H9 (cell line): ENCODE measurements around the gene EXOC6. TPM values are rescaled to one million over a fixed set of nuclear protein-coding genes. Genes with fewer than 3 reads are reported as not detected.
A peak's percentile ranks its signal among the peaks of the same experiment; 100 is the strongest.

ENCODE experiments used
- DNase-seq: peaks from one replicate; pipeline ENCODE4 v3.0.0-alpha.2; 2017
- H2AFZ ChIP-seq: one replicate; pipeline ENCODE4 v1.6.1; 2013; ENCODE audit warnings: mild to moderate bottlenecking, low read length, control low read depth, moderate library complexity
- H2AK5ac ChIP-seq: 2 replicates; pipeline ENCODE4 v1.6.1; 2013; ENCODE audit warnings: low read length, control low read depth, mixed read lengths; ENCODE audit not compliant: insufficient read length
- H2BK120ac ChIP-seq: one replicate; pipeline ENCODE4 v1.6.1; 2013; ENCODE audit warnings: low read depth, mild to moderate bottlenecking, low read length, control low read depth, inconsistent platforms; ENCODE audit not compliant: poor library complexity, severe bottlenecking
- H2BK12ac ChIP-seq: 2 replicates; pipeline ENCODE4 v1.6.1; 2013; ENCODE audit warnings: low read length, control low read depth, mixed read lengths, low read depth; ENCODE audit not compliant: insufficient read length
- H2BK15ac ChIP-seq: 2 replicates; pipeline ENCODE4 v1.6.1; 2013; ENCODE audit warnings: low read depth, low read length, control low read depth
- H2BK20ac ChIP-seq: one replicate; pipeline ENCODE4 v1.6.1; 2013; ENCODE audit warnings: low read depth, mild to moderate bottlenecking, low read length, control low read depth, inconsistent platforms; ENCODE audit not compliant: poor library complexity, severe bottlenecking
- H2BK5ac ChIP-seq: 2 replicates; pipeline ENCODE4 v1.6.1; 2013; ENCODE audit warnings: low read length, control low read depth, mixed read lengths; ENCODE audit not compliant: insufficient read length
- H3K14ac ChIP-seq: 2 replicates; pipeline ENCODE4 v1.6.1; 2013; ENCODE audit warnings: low read length, control low read depth; ENCODE audit not compliant: insufficient read depth
- H3K18ac ChIP-seq: 2 replicates; pipeline ENCODE4 v1.6.1; 2013; ENCODE audit warnings: low read depth, mild to moderate bottlenecking, mixed read lengths, low read length, control low read depth; ENCODE audit not compliant: insufficient read length
- H3K23ac ChIP-seq: 2 replicates; pipeline ENCODE4 v1.6.1; 2013; ENCODE audit warnings: low read length, control low read depth, mixed read lengths, low read depth; ENCODE audit not compliant: insufficient read length
- H3K23me2 ChIP-seq: 2 replicates; pipeline ENCODE4 v1.6.1; 2013; ENCODE audit warnings: low read depth, mild to moderate bottlenecking, mixed read lengths, low read length, control low read depth; ENCODE audit not compliant: insufficient read length, poor library complexity, severe bottlenecking
- H3K27ac ChIP-seq: 2 replicates; pipeline ENCODE4 v1.5.1; 2013; ENCODE audit warnings: low read length, control low read depth, mixed read lengths, low read depth; ENCODE audit not compliant: insufficient read length
- H3K27me3 ChIP-seq: 2 replicates; pipeline ENCODE4 v1.6.1; 2013; ENCODE audit warnings: low read length, control low read depth, inconsistent platforms; ENCODE audit not compliant: insufficient read depth
- H3K4ac ChIP-seq: 2 replicates; pipeline ENCODE4 v1.6.1; 2013; ENCODE audit warnings: low read depth, mild to moderate bottlenecking, control low read depth, inconsistent platforms, low read length, moderate library complexity
- H3K4me1 ChIP-seq: 2 replicates; pipeline ENCODE4 v1.6.1; 2013; ENCODE audit warnings: low read length, control low read depth, inconsistent platforms; ENCODE audit not compliant: insufficient read depth
- H3K4me2 ChIP-seq: 2 replicates; pipeline ENCODE4 v1.6.1; 2013; ENCODE audit warnings: low read length, control low read depth, mixed read lengths; ENCODE audit not compliant: insufficient read length, insufficient read depth
- H3K56ac ChIP-seq: 2 replicates; pipeline ENCODE4 v1.6.1; 2013; ENCODE audit warnings: low read depth, mild to moderate bottlenecking, mixed read lengths, low read length, control low read depth; ENCODE audit not compliant: insufficient read length
- H3K79me1 ChIP-seq: 2 replicates; pipeline ENCODE4 v1.6.1; 2013; ENCODE audit warnings: low read depth, mild to moderate bottlenecking, moderate library complexity, low read length, control low read depth, inconsistent platforms; ENCODE audit not compliant: insufficient read depth, poor library complexity, severe bottlenecking
- H3K79me2 ChIP-seq: 2 replicates; pipeline ENCODE4 v1.6.1; 2013; ENCODE audit warnings: low read length, control low read depth, inconsistent platforms; ENCODE audit not compliant: insufficient read depth
- H3K9ac ChIP-seq: 2 replicates; pipeline ENCODE4 v1.6.1; 2013; ENCODE audit warnings: low read length, control low read depth, mixed read lengths; ENCODE audit not compliant: insufficient read length; ENCODE audit errors: extremely low read depth
- H3K9me3 ChIP-seq: one replicate; pipeline ENCODE4 v1.6.1; 2013; ENCODE audit warnings: low read depth, low read length, inconsistent platforms; ENCODE audit not compliant: control insufficient read depth
- H3T11ph ChIP-seq: one replicate; pipeline ENCODE4 v1.6.1; 2013; ENCODE audit warnings: mild to moderate bottlenecking, low read length, control low read depth, inconsistent platforms
- H4K20me1 ChIP-seq: one replicate; pipeline ENCODE4 v1.6.1; 2013; ENCODE audit not compliant: control insufficient read depth, insufficient read length, insufficient read depth
- H4K5ac ChIP-seq: 2 replicates; pipeline ENCODE4 v1.6.1; 2013; ENCODE audit warnings: low read depth, mild to moderate bottlenecking, mixed read lengths, low read length, control low read depth; ENCODE audit not compliant: insufficient read length
- H4K8ac ChIP-seq: replicated peaks from 2 replicates; pipeline ENCODE4 v1.6.1; 2013; ENCODE audit warnings: low read length, control low read depth, mixed read lengths, low read depth; ENCODE audit not compliant: insufficient read length
- H4K91ac ChIP-seq: 2 replicates; pipeline ENCODE4 v1.6.1; 2013; ENCODE audit warnings: low read depth, mild to moderate bottlenecking, moderate library complexity, mixed read lengths, low read length, control low read depth; ENCODE audit not compliant: insufficient read length
- H3K27ac Mint-ChIP-seq, 3 experiments: 2 replicates in 2 of 3; 3 replicates in 1 of 3; pipeline ENCODE4 v1.8.0; 2020 to 2021; ENCODE audit warnings: mixed read lengths in 3 of 3, mild to moderate bottlenecking in 1 of 3, moderate library complexity in 1 of 3
- H3K27me3 Mint-ChIP-seq: 2 replicates; pipeline ENCODE4 v1.8.0; 2021; ENCODE audit warnings: low read depth, mild to moderate bottlenecking, moderate library complexity, mixed read lengths
- H3K36me3 Mint-ChIP-seq, 3 experiments: 2 replicates in 2 of 3; 3 replicates in 1 of 3; pipeline ENCODE4 v1.8.0; 2020 to 2021; ENCODE audit warnings: low read depth in 3 of 3, mixed read lengths in 3 of 3; ENCODE audit not compliant: insufficient read depth in 1 of 3
- H3K4me1 Mint-ChIP-seq, 2 experiments: 2 replicates each; pipeline ENCODE4 v1.8.0; 2020; ENCODE audit warnings: mixed read lengths in 2 of 2
- H3K4me3 Mint-ChIP-seq, 2 experiments: 2 replicates in 1 of 2; 3 replicates in 1 of 2; pipeline ENCODE4 v1.8.0; 2020 to 2021; ENCODE audit warnings: mild to moderate bottlenecking in 2 of 2, mixed read lengths in 2 of 2, moderate library complexity in 1 of 2
- H3K9me3 Mint-ChIP-seq, 2 experiments: 2 replicates in 1 of 2; 3 replicates in 1 of 2; pipeline ENCODE4 v1.8.0; 2020; ENCODE audit warnings: mild to moderate bottlenecking in 2 of 2, mixed read lengths in 2 of 2, moderate library complexity in 1 of 2
- WGBS: extraction: QIAGEN DNeasy Blood & Tissue Kit; methylation state at CpG from one replicate; pipeline ENCODE4 v1.1.7; 2013; ENCODE audit warnings: missing lambda C conversion rate, low lambda C conversion rate, mixed read lengths; ENCODE audit not compliant: insufficient read length; ENCODE audit errors: extremely low coverage; 5-methylcytosine and 5-hydroxymethylcytosine counted together
- total RNA-seq: library from RNA; stranded (reverse); gene quantifications from 2 replicates; pipeline ENCODE4 v1.2.1, GENCODE V29; 2021
- TF ChIP-seq, protein P1 (sequence below): fragments of 200-600 bp; sonication (generic); conservative IDR thresholded peaks from 3 replicates; pipeline ENCODE4 v1.8.0; 2021; ENCODE audit warnings: antibody characterized with exemption, mild to moderate bottlenecking

EXOC6 gene
- total RNA-seq, 1 experiment from 2014 or later = 9.0 TPM

GRCh38 chr10:92839191-92840085 lies 8.9 kb upstream of the EXOC6 start:
- no peaks in the 10 kb centered on the region for H3K36me3 Mint-ChIP-seq
- Histone ChIP-seq H2AK5ac (no peak overlapping the region), H3K79me1 (no peaks in the 10 kb centered on the region), H3K4me2 (no peak overlapping the region), H2BK5ac (no peak overlapping the region), H2BK12ac (no peak overlapping the region), H3K23me2 (no peaks in the 10 kb centered on the region), H3K23ac (no peak overlapping the region), H4K5ac (no peak overlapping the region), H2BK15ac (no peak overlapping the region), H3K27me3 (no peaks in the 10 kb centered on the region), H2AFZ (no peak overlapping the region), H4K91ac (no peak overlapping the region), H3K14ac (no peak overlapping the region), H2BK20ac (no peak overlapping the region), H3K4me1 (peaks cover 3% of the 10 kb centered on the region; the same call in 1 of the 2 replicates), H2BK120ac (no peak overlapping the region), H3K79me2 (no peaks in the 10 kb centered on the region), H3K4ac (no peak overlapping the region), H3K9ac (no peak overlapping the region), H4K20me1 (no peaks in the 10 kb centered on the region), H3K56ac (no peak overlapping the region), H3K27ac (no peak overlapping the region), H4K8ac (no peak overlapping the region), H3T11ph (no peak overlapping the region), H3K18ac (no peak overlapping the region), H3K9me3 (no peaks in the 10 kb centered on the region)
- DNase-seq = peak; percentile 82
- H3K4me3 Mint-ChIP-seq = no peak overlapping the region
- no peak overlapping the region for H3K27ac Mint-ChIP-seq
- no peaks in the 10 kb centered on the region for H3K9me3 Mint-ChIP-seq
- no peaks in the 10 kb centered on the region for H3K27me3 Mint-ChIP-seq
- TF ChIP-seq, protein P1, sequence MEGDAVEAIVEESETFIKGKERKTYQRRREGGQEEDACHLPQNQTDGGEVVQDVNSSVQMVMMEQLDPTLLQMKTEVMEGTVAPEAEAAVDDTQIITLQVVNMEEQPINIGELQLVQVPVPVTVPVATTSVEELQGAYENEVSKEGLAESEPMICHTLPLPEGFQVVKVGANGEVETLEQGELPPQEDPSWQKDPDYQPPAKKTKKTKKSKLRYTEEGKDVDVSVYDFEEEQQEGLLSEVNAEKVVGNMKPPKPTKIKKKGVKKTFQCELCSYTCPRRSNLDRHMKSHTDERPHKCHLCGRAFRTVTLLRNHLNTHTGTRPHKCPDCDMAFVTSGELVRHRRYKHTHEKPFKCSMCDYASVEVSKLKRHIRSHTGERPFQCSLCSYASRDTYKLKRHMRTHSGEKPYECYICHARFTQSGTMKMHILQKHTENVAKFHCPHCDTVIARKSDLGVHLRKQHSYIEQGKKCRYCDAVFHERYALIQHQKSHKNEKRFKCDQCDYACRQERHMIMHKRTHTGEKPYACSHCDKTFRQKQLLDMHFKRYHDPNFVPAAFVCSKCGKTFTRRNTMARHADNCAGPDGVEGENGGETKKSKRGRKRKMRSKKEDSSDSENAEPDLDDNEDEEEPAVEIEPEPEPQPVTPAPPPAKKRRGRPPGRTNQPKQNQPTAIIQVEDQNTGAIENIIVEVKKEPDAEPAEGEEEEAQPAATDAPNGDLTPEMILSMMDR = peak; percentile 89
- peaks cover 5 to 19% of the 10 kb centered on the region in 2 experiments; a peak in 3 of 4 replicates for H3K4me1 Mint-ChIP-seq
- WGBS = no CpG with 5 or more reads among the region's 10 CpGs
